ENCODE results near the gene KCNA2.

Gene KCNA2

DNA sequence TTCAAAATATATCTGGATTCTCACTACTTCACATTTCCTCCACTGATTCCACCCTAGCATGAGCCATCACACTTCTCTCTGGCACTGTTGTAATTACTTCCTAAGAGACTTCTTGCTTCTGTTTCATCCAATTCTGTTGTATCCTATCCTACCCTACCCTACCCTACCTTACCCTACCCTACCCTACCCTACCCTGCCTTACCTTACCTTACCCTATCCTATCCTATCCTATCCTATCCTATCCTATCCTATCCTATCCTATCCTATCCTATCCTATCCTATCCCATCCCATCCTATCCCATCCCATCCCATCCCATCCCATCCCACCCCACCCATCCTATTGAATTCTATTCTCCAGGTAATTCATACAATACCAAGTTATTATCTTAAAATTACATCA, 29.7 kb downstream of the KCNA2 start:
- TF ChIP-seq, protein P1, sequence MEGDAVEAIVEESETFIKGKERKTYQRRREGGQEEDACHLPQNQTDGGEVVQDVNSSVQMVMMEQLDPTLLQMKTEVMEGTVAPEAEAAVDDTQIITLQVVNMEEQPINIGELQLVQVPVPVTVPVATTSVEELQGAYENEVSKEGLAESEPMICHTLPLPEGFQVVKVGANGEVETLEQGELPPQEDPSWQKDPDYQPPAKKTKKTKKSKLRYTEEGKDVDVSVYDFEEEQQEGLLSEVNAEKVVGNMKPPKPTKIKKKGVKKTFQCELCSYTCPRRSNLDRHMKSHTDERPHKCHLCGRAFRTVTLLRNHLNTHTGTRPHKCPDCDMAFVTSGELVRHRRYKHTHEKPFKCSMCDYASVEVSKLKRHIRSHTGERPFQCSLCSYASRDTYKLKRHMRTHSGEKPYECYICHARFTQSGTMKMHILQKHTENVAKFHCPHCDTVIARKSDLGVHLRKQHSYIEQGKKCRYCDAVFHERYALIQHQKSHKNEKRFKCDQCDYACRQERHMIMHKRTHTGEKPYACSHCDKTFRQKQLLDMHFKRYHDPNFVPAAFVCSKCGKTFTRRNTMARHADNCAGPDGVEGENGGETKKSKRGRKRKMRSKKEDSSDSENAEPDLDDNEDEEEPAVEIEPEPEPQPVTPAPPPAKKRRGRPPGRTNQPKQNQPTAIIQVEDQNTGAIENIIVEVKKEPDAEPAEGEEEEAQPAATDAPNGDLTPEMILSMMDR (conservative IDR thresholded peaks at IDR 0.05; ENCODE audit: low read depth, low read length), result no peak
- H3K4me3 ChIP-seq (ENCODE audit: low read depth, low read length), result no peak overlapping the region
- no peak for DNase-seq (ENCODE audit: low read depth)

DNA sequence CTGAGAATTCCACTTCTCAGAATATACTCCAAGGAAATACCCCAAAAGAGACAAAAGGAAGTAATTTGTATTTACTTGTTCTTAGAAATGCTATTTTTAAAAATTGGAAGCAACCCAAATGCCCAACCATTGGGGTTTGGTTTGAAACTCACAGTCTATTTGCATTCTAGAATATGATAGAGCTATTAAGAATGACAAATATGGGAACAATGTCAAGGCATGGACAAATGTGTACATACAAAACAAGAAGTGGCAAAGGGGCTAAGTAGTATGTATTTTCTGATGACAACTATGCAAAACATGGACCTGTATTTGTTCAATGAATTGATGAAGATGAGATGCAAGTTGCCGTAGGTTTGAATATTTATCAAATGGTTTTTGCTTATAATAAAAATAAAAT, 32.8 kb downstream of the KCNA2 start:
- no peak for DNase-seq (ENCODE audit: low read depth)
- H3K4me3 ChIP-seq (ENCODE audit: low read depth, low read length), result no peak overlapping the region
- TF ChIP-seq, protein P1 (conservative IDR thresholded peaks at IDR 0.05; ENCODE audit: low read depth, low read length), result no peak

DNA sequence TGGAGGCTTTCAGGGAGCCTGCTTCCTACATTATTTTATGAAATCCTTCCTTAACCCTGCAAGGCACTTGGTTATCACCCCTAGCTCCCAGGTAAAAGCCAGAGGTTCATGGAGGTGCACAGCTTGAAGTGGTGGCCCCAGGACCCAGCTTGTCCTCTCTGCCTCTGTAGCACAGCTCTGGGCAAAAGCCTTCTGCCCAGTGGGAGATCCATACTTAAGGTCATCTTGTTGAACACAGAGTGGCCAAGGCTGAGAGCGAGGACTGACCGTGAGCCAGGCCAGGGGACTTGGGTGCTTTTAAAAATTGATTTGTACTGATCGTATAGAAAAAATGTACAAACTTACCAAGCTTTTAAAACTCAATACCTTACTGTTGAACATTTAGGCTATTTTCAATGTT, 33.4 kb downstream of the KCNA2 start:
- TF ChIP-seq, protein P1 (conservative IDR thresholded peaks at IDR 0.05; ENCODE audit: low read depth, low read length), result no peak
- no peak overlapping the region for H3K4me3 ChIP-seq (ENCODE audit: low read depth, low read length)
- no peak for DNase-seq (ENCODE audit: low read depth)

- no peak for DNase-seq (ENCODE audit: low read depth)
- H3K4me3 ChIP-seq (ENCODE audit: low read depth, low read length), result no peak overlapping the region
- TF ChIP-seq, protein P1 (conservative IDR thresholded peaks at IDR 0.05; ENCODE audit: low read depth, low read length), result no peak
These were observed 35.3 kb downstream of the KCNA2 start for GRCh38 chr1:110570901-110571300.

DNA sequence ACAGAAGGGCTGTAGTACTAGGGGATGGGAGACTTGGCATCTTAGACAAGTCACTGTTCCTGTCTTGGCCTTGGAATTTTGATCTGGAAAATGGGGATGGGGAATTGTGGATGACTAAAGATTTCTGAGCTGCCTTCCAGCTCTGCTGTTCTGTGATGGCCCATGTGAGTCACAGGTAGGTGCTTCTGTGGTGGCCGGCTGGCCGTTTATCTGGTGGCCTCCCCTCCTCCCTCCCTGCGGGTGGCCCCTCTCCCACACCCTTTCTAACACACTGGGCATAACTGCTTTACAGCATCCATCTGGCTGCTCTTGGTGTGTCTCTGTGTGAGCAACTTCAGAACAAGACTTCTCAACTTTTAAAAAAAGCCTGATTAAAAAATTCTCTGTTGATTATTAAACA, 35.9 kb downstream of the KCNA2 start:
- TF ChIP-seq, protein P1 (conservative IDR thresholded peaks at IDR 0.05; ENCODE audit: low read depth, low read length), result no peak
- no peak overlapping the region for H3K4me3 ChIP-seq (ENCODE audit: low read depth, low read length)
- no peak for DNase-seq (ENCODE audit: low read depth)

DNA sequence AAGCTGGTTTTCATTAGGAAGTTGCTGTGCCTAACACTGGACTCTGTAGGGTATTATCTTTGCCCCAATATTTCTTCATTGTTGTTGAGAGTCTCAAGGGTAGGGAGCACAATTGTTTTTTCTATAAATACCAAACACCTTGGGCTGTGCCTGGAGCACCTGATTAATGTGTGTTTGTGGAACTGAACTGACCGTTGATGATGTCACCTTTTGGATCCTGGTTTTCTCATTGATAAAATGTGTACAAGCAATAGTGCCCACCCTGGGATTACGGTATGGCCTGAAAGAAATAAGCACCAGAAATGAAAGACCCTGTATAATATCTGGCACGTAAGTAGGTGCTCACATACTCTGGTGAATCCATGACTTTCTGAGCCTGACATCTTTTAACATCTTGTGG, 39.3 kb downstream of the KCNA2 start:
- H3K4me3 ChIP-seq (ENCODE audit: low read depth, low read length), result no peak overlapping the region
- no peak for DNase-seq (ENCODE audit: low read depth)
- TF ChIP-seq, protein P1 (conservative IDR thresholded peaks at IDR 0.05; ENCODE audit: low read depth, low read length), result no peak

DNA sequence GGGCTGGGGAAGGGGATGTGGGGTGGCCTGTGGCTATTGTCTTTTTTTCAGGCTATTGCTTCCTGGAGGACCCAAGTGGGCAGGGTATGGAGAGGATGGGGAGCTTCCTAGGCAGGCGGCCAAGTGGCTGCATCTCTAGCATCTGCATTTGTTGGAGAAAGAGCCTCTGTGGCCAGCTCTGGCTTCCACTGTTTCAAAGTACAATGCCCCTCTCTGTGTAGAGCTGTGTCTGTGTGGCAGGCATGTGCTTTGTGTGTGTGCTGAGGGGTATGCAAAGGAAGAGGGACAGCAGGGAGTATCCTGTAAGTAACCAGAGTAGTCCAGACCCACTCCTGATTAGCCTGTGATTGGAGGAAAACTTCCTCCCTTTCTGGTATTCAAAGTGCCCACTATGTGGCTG, 40.6 kb downstream of the KCNA2 start:
- DNase-seq (ENCODE audit: low read depth), result no peak
- TF ChIP-seq, protein P1 (conservative IDR thresholded peaks at IDR 0.05; ENCODE audit: low read depth, low read length), result no peak
- no peak overlapping the region for H3K4me3 ChIP-seq (ENCODE audit: low read depth, low read length)

Data from choroid plexus epithelial cell (primary cell).